Stomach (tissue), 9 donors: ENCODE measurements around the gene FAM120A. TPM values are rescaled to one million over a fixed set of nuclear protein-coding genes. Genes with fewer than 3 reads are reported as not detected.

Experiments
- DNase-seq, 2 donors: peaks; one replicate each; pipeline versions ENCODE4 v3.0.0 to v3.0.0-alpha.2; 2013 to 2019
- H3K27ac ChIP-seq, 5 donors: fragments of 200-600 bp in 4 of 5; sonication (generic) in 4 of 5; one replicate each; pipeline ENCODE4 v1.5.1; 2013 to 2019; ENCODE audit warnings: mild to moderate bottlenecking in 1 of 5, moderate library complexity in 1 of 5
- H3K27me3 ChIP-seq, 3 donors: fragments of 200-600 bp; sonication (generic); one replicate each; pipeline ENCODE4 v1.5.1; 2017 to 2019; ENCODE audit warnings: mixed run types in 1 of 3
- H3K36me3 ChIP-seq, 4 donors: fragments of 200-600 bp; sonication (generic); 1 replicate in 3 of 4; 2 replicates in 1 of 4; pipeline ENCODE4 v1.5.1; 2016 to 2019
- H3K4me1 ChIP-seq, 4 donors: fragments of 200-600 bp; sonication (generic); one replicate each; pipeline ENCODE4 v1.5.1; 2016 to 2019
- H3K4me3 ChIP-seq, 4 donors: fragments of 200-600 bp; sonication (generic) in 3 of 4; one replicate each; pipeline ENCODE4 v1.5.1; 2016 to 2019; ENCODE audit warnings: mild to moderate bottlenecking in 1 of 4
- H3K9me3 ChIP-seq, 4 donors: fragments of 200-600 bp; sonication (generic); one replicate each; pipeline ENCODE4 v1.5.1; 2016 to 2019
- EP300 ChIP-seq: sonication (generic); formaldehyde crosslinking; IDR thresholded peaks from one replicate; pipeline ENCODE4 v1.6.1; 2017; ENCODE audit warnings: antibody characterized with exemption
- POLR2A ChIP-seq, 4 donors: fragments of 450-650 bp; IDR thresholded peaks; one replicate each; pipeline ENCODE4 v1.6.1; 2016; ENCODE audit warnings: antibody characterized with exemption in 4 of 4, control low read depth in 2 of 4, mild to moderate bottlenecking in 1 of 4, moderate library complexity in 1 of 4
- POLR2AphosphoS5 ChIP-seq, 3 donors: sonication (generic); formaldehyde crosslinking; IDR thresholded peaks; one replicate each; pipeline ENCODE4 v1.6.1; 2016; ENCODE audit warnings: antibody characterized with exemption in 3 of 3
- WGBS, 5 donors: extraction: QIAGEN DNeasy Blood & Tissue Kit in 3 of 5; methylation state at CpG; one replicate each; pipeline versions ENCODE4 v1.1.5 to v1.1.7; 2013 to 2018; 5-methylcytosine and 5-hydroxymethylcytosine counted together
- intact Hi-C: fragments of 100-400 bp; cut with DNase I; formaldehyde crosslinking; loops from one replicate; pipeline ENCODE4 v1.15.1; 2023; ENCODE audit warnings: low total_unique reads
- polyA plus RNA-seq, 3 donors: library from polyadenylated mRNA; stranded (reverse); fragments of 200-250 nt; gene quantifications; one replicate each; pipeline ENCODE4 v1.2.3, GENCODE V29; 2013
- total RNA-seq, 5 donors: library from RNA; depleted of rRNA; stranded (reverse); fragments of >200 nt; gene quantifications; one replicate each; pipeline versions ENCODE4 v1.1.0 to v1.2.3, GENCODE V29; 2014 to 2016
- TF ChIP-seq, protein P1 (sequence below), 7 experiments: fragments of 450-650 bp in 4 of 7; fragments of 200-600 bp in 3 of 7; sonication (generic) in 3 of 7; IDR thresholded peaks; one replicate each; pipeline ENCODE4 v1.5.1; 2016 to 2019; ENCODE audit warnings: antibody characterized with exemption in 7 of 7, control low read depth in 2 of 7, mild to moderate bottlenecking in 1 of 7
- donor health status: healthy with polysubstance abuse.
- donor health status: Bipolar disorder and iron deficiency.
- donor health status: healthy.

FAM120A gene
- total and polyA plus RNA-seq, 8 donors, result 35.8 to 192 (median 92.1) TPM

- H3K27me3 ChIP-seq, result no peaks in the 10 kb centered on the region
- no peak overlapping the region for H3K27ac ChIP-seq
- DNase-seq, result peak in 1 of 2 donors; percentile 51
- intact Hi-C loops, result no loop called here
- TF ChIP-seq, protein P1, sequence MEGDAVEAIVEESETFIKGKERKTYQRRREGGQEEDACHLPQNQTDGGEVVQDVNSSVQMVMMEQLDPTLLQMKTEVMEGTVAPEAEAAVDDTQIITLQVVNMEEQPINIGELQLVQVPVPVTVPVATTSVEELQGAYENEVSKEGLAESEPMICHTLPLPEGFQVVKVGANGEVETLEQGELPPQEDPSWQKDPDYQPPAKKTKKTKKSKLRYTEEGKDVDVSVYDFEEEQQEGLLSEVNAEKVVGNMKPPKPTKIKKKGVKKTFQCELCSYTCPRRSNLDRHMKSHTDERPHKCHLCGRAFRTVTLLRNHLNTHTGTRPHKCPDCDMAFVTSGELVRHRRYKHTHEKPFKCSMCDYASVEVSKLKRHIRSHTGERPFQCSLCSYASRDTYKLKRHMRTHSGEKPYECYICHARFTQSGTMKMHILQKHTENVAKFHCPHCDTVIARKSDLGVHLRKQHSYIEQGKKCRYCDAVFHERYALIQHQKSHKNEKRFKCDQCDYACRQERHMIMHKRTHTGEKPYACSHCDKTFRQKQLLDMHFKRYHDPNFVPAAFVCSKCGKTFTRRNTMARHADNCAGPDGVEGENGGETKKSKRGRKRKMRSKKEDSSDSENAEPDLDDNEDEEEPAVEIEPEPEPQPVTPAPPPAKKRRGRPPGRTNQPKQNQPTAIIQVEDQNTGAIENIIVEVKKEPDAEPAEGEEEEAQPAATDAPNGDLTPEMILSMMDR (IDR thresholded peaks at IDR 0.05), result no peak
- TF ChIP-seq POLR2AphosphoS5 (IDR thresholded peaks at IDR 0.05) (no peak), EP300 (no peak), POLR2A (IDR thresholded peaks at IDR 0.05) (no peak)
- peaks cover 27 to 65% (median 37%) of the 10 kb centered on the region in 4 donors for H3K4me1 ChIP-seq
- 61 to 76% (median 66%) methylated on average over 10 to 11 of the region's 11 CpGs for WGBS, 5 donors
- H3K36me3 ChIP-seq, result no peaks in the 10 kb centered on the region
- no peaks in the 10 kb centered on the region for H3K9me3 ChIP-seq
- H3K4me3 ChIP-seq, result no peak overlapping the region
Measured at GRCh38 chr9:93598647-93599241, 147.3 kb downstream of the FAM120A start.

GRCh38 chr9:93599571-93600403 is 148.3 kb downstream of the FAM120A start:
- 40 to 71% (median 52%) methylated on average over 14 to 17 of the region's 17 CpGs for WGBS, 5 donors
- Histone ChIP-seq H3K9me3 (no peaks in the 10 kb centered on the region), H3K4me1 (peaks cover 18 to 56% (median 29%) of the 10 kb centered on the region in 4 donors), H3K27ac (no peak overlapping the region), H3K4me3 (no peak overlapping the region), H3K36me3 (no peaks in the 10 kb centered on the region), H3K27me3 (no peaks in the 10 kb centered on the region)
- DNase-seq, result no peak
- peak in 1 of 4 donors; percentile 55 for TF ChIP-seq POLR2A (IDR thresholded peaks at IDR 0.05)
- no peak for TF ChIP-seq EP300
- TF ChIP-seq POLR2AphosphoS5 (IDR thresholded peaks at IDR 0.05), result no peak
- TF ChIP-seq, protein P1 (IDR thresholded peaks at IDR 0.05), result no peak
- intact Hi-C loops, result no loop called here

GRCh38 chr9:93600504-93600903 is 149.0 kb downstream of the FAM120A start:
- peak in 1 of 2 donors; percentile 62 for DNase-seq
- TF ChIP-seq, protein P1 (IDR thresholded peaks at IDR 0.05), result no peak
- no peak for TF ChIP-seq POLR2A (IDR thresholded peaks at IDR 0.05)
- no peak for TF ChIP-seq EP300
- no peak for TF ChIP-seq POLR2AphosphoS5 (IDR thresholded peaks at IDR 0.05)
- Histone ChIP-seq H3K4me3 (no peak overlapping the region), H3K36me3 (no peaks in the 10 kb centered on the region), H3K27ac (no peak overlapping the region), H3K4me1 (peaks cover 18 to 52% (median 29%) of the 10 kb centered on the region in 4 donors), H3K9me3 (no peaks in the 10 kb centered on the region), H3K27me3 (no peaks in the 10 kb centered on the region)
- intact Hi-C loops, result no loop called here
- WGBS, 5 donors, result 15 to 32% (median 28%) methylated on average over 3 of the region's 3 CpGs

DNA sequence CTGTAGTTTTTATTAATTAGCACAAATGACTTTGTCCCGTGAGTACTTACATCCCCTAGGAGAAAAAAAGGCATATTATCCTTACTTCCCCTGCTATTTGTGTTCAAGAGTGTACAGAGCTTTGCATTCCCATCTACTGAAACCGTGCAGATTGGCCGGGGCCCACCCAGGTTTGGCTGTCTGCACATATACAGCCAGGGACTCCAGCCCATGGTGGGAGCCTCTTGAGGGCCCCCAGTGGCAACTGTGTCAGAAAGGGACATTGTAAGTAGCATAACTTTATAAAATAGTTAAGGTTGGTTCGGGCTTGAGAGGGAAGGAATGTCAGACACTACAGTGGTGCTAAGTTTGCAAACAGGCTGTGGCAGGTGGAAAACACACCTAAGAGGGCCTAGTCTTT is 149.6 kb downstream of the FAM120A start:
- intact Hi-C loops, result no loop called here
- 72 to 89% (median 77%) methylated on average over 4 of the region's 4 CpGs for WGBS, 5 donors
- Histone ChIP-seq H3K27me3 (no peaks in the 10 kb centered on the region), H3K4me1 (peaks cover 18 to 48% (median 29%) of the 10 kb centered on the region in 4 donors), H3K27ac (no peak overlapping the region), H3K36me3 (no peaks in the 10 kb centered on the region), H3K4me3 (no peak overlapping the region), H3K9me3 (no peaks in the 10 kb centered on the region)
- no peak for DNase-seq
- TF ChIP-seq POLR2A (IDR thresholded peaks at IDR 0.05) (no peak), EP300 (no peak), POLR2AphosphoS5 (IDR thresholded peaks at IDR 0.05) (no peak)
- TF ChIP-seq, protein P1 (IDR thresholded peaks at IDR 0.05), result no peak
